ENCODE measurements around the gene CCDC57.
A peak's percentile ranks its signal among the peaks of the same experiment; 100 is the strongest.
"Not testable (repeated sequence)": the region's sequence is repeated elsewhere in the genome, so short reads cannot be mapped to it uniquely, and the experiment has no call there.

CCDC57 gene

DNA sequence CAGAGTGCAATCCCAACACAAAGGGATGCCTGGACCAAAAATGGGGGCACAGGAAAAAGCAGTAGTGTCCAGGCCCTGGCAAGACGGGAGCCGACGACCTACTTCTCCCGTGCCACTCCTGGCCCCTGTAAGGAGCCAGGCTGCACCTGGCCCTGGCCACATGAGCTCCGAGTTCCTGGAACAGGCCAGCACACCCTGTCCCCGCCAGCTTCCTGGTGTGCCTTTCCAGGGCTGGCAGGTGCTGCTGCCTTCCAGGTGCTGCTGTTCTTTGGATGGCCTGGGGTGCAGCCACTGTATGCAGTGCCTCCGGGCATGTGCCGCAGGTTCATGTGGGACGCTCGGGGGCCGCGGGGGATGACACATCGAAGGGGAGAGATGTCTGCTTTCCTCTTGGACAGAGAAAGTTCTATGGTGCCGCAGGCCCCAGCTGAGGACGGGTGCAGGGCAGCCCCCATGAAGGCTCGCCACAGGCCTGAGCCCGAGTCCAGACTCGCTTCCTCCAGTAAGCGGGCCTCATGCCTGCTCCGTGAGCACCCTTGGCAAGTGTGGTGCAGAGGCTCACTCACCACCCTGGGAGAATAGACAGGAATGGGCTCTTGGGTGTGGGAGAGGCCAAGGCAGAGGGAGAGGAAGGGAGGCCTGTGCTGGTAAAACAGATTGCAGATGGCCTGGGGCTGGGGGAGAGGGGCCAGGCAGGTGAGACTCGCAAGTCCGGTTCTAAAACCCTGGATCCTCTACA lies 59.9 kb downstream of the CCDC57 start:
- no peak for DNase-seq (ENCODE audit: low read depth)

DNA sequence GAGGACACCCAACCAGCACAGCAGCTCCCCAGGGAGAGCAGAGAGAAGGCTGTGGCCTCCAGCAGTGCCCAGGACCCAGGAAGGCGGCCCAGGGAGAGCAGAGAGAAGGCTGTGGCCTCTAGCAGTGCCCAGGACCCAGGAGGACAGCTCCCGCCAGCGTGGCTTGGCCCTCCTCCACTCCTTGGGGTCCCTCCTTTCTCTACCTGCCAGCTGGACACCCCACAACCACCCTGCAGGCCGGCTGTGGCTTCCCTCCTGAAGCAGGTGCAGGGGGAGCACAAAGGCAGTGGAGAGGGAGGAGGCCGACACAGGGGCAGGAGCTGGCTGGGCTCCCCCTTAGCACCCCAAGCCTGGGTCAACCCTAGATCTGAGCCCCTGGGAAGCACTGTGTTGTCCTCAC lies 60.5 kb downstream of the CCDC57 start:
- no peak for DNase-seq (ENCODE audit: low read depth)

GRCh38 chr17:82151106-82151957 lies 61.3 kb downstream of the CCDC57 start:
- no peak for DNase-seq (ENCODE audit: low read depth)

DNA sequence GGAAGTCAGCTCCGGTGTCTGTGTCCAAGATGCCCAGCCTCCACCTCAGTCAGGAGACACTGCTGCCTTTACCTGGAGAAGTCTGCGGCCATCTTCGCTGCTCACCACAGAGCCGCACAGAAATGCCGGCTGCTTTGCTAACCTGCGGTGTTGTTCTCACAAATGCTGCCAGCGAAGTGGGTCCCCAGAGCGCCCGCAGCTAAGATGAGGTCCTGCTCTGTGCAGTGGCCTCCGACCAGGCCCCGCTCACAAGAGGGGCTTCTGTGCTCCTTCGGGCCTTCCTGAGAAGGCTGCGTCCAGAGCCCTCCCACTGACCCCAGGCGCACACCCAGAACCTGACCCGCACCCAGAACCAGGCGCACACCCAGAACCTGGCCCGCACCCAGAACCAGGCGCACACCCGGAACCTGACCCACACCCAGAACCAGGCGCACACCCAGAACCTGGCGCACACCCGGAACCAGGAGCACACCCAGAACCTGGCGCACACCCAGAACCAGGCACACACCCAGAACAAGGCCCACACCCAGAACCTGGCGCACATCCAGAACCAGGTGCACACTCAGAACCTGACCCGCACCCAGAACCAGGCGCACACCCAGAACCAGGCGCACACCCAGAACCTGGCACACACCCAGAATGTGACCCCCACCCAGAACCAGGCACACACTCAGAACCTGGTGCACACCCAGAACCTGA lies 63.1 kb downstream of the CCDC57 start:
- DNase-seq (ENCODE audit: low read depth) = no peak

DNA sequence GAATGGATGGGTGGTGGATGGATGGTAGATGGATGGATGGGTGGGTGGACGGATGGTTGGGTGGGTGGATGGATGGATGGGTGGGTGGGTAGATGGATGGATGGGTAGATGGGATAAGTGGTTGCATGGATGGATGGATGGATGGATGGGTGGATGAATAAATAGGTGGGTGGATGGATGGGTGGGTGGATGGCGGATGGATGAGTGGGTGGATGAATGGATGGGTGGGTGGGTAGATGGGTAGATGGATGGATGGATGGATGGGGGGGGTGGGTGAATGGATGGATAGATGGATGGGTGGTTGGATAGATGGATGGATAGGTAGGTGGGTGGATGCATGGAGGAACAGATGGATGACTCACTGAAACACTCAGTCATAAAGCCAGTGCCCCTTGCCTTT lies 63.6 kb downstream of the CCDC57 start:
- DNase-seq (ENCODE audit: low read depth) = no peak

DNA sequence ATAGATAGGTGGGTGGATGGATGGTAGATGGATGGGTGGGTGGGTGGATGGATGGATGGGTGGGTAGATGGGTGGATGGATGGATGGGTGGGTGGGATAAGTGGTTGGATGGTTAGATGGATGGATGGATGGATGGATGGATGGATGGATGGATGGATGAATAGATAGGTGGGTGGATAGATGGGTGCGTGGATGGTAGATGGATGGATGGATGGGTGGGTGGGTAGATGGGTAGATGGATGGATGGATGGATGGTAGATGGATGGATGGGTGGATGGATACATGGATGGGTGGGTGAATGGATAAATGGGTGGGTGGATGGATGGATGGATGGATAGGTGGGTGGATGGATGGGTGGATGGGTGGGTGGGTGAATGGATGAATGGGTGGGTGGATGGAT lies 64.6 kb downstream of the CCDC57 start:
- no peak for DNase-seq (ENCODE audit: low read depth)

DNA sequence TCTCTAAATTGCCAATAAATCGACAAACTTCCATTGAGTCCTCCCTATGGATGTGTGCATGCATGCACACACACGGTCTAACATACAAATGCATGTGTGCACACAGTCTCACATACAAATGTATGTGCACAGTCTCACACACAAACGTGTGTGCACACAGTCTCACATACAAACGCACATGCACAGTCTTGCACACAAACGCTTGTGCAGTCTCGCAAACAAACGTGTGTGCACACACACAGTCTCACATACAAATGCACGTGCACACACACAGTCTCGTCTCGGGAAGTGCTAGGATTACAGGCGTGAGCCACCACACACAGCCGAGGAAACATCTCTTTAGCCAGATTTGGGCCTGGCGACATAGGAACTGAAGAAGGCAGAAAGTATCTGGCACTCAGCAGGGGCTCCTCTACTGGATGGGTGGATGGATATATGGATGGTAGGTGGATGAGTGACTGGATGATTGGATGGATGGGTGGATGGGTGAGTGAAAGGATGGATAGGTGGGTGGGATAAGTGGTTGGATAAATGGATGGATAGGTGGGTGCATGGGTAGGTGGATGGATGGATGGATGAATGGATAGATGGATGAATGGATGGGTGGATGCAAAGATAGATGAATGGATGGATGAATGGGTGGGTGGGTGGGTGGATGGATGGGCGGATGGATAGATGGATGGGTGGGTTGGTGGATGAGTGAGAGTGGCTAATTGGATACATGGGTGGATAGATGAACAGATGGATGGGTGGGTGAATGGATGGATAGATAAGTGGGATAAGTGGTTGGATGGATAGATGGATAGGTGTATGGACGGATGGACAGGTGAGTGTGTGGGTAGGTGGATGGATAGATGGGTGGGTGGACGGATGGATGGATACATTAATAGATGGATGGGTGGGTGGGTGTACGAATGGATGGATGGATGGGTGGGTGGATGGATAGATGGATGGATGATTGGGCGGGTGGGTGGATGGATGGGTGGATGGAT lies 65.7 kb downstream of the CCDC57 start:
- DNase-seq (ENCODE audit: low read depth) = no peak

GRCh38 chr17:82145550-82146155 lies 67.0 kb downstream of the CCDC57 start:
- no peak for DNase-seq (ENCODE audit: low read depth)

GRCh38 chr17:82143333-82143732 lies 69.3 kb downstream of the CCDC57 start:
- DNase-seq (ENCODE audit: low read depth) = no peak

DNA sequence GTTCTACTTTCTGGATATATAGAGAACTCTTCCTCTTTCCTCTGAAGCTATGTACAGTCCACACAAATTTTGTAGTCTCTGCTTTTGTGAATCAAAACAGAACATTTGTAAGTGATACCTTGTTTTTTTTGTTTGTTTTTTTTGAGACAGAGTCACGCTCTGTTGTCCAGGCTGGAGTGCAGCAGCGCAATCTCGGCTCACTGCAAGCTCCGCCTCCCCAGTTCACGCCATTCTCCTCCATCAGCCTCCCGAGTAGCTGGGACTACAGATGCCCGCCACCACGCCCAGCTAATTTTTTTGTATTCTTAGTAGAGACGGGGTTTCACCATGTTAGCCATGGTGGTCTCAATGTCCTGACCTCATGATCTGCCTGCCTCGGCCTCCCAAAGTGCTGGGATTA lies 72.7 kb downstream of the CCDC57 start:
- DNase-seq (ENCODE audit: low read depth) = not testable (repeated sequence)

DNA sequence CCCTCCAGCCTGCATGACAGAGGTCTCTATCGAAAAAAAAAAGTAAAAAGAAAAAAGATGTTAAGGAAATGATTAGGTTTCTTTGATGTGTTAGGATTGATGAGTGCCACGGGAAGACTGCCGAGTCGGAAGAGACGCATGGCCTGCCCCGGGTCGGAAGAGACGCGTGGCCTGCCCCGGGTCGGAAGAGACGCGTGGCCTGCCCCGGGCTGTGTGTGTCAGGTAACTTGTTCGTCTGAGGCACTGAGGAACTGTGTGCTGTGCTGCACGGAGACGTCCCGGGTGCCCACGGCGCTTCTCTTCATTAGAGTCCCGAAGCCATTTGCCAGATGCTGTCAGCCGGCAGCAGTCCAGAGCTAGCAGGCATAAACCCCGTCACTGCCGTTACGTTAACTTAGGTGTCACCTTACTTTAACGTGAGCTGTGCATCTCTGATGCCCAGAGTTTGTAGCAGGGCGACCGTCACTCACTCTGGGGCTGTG lies 74.1 kb downstream of the CCDC57 start:
- DNase-seq (ENCODE audit: low read depth) = no peak

DNA sequence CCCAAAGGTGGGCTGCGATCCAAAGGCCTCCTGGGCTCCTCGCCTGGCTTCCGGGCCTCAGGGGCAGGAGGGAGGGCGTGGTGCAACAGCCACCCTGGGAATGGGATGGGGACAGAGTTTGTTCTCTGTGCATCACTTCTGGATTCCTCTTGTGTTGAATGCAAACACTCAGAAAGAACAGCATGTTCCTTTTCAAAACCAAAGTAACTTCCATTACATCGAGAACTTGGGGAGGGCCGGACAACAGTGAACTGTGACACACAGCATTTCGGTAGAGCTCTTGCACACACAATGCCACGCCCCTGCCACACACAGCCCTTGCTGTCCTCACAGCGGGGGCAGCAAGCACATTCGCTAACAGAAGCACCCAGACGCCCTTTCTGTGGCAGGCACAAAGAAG lies 78.5 kb downstream of the CCDC57 start:
- DNase-seq (ENCODE audit: low read depth) = peak; percentile 62

- peak; percentile 47 for DNase-seq (ENCODE audit: low read depth)
These were observed 79.3 kb downstream of the CCDC57 start for GRCh38 chr17:82133166-82133953.

- no peak for DNase-seq (ENCODE audit: low read depth)
These were observed 83.5 kb downstream of the CCDC57 start for GRCh38 chr17:82129095-82129494.

DNA sequence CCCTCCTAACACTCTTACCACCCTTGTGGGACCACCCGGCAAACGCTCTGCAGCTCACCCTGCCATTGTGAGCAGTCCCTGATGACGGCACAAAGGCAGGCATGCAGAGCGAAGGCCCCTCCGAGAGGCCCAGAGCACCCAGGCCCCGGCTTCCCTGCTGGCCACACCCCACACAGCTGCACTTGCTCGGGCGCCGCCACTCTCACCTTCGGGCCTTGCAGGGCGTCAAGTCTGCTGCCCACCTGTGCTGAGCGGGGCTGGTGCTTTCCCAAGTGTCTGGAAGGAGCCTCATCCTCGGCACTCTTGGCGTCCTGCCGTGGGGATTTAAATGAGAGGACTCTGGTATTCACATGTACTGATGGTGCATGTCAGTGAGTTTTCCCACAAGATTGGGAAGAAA lies 84.4 kb downstream of the CCDC57 start:
- DNase-seq (ENCODE audit: low read depth) = no peak

DNA sequence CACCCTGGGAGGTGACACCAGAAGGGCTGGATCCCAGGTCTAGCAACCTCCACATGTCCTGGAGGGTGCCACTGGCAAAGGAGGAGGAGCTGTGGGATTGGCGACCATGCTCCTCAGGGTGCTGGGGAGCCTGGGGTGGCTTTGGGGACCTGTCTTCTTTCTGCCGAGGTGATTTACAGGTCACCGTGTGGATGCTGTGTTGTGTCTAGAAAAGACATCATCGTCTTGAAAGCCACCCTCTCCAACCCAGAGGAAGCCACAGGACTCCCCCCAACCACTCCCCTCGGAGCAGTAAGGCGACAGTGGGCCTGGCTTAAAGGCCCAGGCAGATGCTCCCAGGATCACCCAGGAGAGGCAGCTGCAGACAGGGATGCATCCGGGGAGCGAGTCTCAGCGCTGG lies 84.9 kb downstream of the CCDC57 start:
- no peak for DNase-seq (ENCODE audit: low read depth)

DNA sequence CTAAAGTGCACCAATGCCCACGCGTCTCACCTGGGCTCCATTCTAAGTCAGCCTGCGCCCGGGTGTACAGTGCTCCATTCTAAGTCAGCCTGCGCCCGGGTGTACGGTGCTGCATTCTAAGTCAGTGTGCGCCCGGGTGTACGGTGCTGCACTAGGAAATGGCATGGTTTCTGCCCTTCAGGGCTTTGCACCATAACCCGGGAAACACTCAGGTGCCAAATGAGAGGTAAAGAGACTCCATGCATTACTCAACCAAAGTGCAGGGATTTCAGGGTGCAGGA lies 85.4 kb downstream of the CCDC57 start:
- DNase-seq (ENCODE audit: low read depth) = no peak

DNA sequence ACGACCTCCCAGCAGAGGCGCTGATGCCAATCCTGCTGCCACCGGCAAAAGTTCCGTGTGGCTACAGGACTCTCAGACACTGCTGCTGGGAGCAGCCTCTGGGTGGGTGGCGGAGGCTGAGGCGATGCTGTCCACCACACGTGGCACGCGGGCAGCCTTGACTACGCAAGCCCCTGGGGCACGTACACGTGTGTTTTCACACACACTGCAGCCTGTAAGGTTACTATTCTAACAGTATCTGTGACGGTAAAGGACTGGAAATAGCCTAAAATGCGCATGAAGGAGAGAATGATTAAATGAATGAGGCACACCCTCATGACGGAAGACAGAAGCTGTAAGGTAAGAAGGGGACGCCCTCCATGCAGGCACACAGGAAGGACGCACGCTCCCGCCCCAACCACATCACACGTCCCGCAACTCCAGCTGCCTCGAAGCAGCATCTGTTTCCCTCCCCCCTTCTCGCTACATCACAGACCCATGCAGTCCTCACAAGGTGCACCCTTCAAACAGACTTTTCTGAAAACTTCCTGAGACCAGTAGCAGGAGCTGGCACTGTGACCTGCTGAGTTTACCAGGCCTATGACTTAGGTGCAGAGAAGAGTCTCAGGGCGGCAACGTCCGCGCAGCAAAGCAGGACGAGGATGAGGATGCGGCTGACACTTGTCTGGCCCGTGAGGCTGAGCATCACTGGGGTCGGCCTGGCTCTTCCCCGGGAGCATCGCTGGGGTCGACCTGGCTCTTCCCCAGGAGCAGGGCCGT lies 85.9 kb downstream of the CCDC57 start:
- DNase-seq (ENCODE audit: low read depth) = no peak

DNA sequence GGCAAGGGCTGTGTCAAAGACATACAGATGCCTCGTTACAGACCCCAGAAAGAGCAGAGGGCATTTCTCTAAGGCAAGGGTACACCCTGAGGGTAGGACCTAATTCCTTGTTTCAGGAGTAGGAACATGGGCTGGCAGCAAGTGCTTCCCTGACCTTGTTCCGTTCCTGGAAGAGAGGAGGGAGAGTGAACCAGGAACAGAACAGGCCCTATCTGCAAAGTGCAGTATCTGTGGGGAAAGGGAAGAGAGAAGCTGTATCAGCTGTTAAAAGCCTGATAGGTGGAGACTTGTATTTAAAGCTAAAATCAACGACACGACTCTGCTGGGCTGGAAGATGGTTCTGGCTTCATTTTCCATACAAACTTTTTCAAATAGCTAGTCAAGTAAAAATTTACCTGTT lies 88.5 kb downstream of the CCDC57 start:
- DNase-seq (ENCODE audit: low read depth) = no peak

Data from fibroblast of the conjunctiva (primary cell).